AG04449 (cell line): ENCODE data around the gene SMC1B.
"Not testable (repeated sequence)": the region's sequence is repeated elsewhere in the genome, so short reads cannot be mapped to it uniquely, and the experiment has no call there.

Experiments
- CTCF ChIA-PET: fragments of 350-600 bp; formaldehyde crosslinking; extraction: SDS; loops from one replicate; lab custom pipeline; 2021; ENCODE audit warnings: antibody characterized with exemption; lab: Yijun Ruan, JAX
- POLR2A ChIA-PET: fragments of 400-600, 350-600 bp; formaldehyde crosslinking; extraction: SDS; loops from one replicate; lab custom pipeline; 2020; ENCODE audit warnings: antibody characterized with exemption, inconsistent platforms; lab: Yijun Ruan, JAX
- DNase-seq: peaks from one replicate; pipeline ENCODE4 v3.0.0-alpha.2; 2010; ENCODE audit warnings: low read depth, low spot score
- H3K4me3 ChIP-seq: 2 replicates; pipeline ENCODE4 v1.5.1; 2011; ENCODE audit warnings: low read depth, mild to moderate bottlenecking, control low read depth, low read length
- TF ChIP-seq, protein P1 (sequence below): IDR thresholded peaks from one replicate; pipeline ENCODE4 v1.5.1; 2011; ENCODE audit warnings: mild to moderate bottlenecking, moderate library complexity, low read length, control low read depth, inconsistent platforms; ENCODE audit not compliant: insufficient read depth; ENCODE audit errors: missing control alignments

The SMC1B gene

DNA sequence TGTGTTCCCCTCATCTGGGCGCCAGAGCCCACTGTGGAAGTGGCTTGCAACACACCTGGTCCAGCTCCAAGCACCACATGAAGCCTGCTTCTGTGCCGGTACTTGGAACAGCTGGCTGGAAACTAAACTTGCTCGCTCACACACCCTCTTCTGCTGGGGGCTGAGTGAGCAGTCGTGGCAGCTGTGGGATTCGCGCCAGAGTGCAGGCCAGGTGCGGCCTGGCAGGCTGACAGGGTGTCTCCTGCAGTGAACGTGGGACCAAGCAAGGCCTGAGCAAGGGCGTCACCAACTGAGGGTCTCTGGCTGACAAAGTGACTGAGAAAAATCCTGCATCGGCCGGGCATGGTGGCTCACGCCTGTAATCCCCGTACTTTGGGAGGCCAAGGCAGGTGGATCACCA, 15.2 kb downstream of the SMC1B start:
- POLR2A ChIA-PET = no interaction called here
- CTCF ChIA-PET = no interaction called here
- H3K4me3 ChIP-seq = no peak overlapping the region
- TF ChIP-seq, protein P1, sequence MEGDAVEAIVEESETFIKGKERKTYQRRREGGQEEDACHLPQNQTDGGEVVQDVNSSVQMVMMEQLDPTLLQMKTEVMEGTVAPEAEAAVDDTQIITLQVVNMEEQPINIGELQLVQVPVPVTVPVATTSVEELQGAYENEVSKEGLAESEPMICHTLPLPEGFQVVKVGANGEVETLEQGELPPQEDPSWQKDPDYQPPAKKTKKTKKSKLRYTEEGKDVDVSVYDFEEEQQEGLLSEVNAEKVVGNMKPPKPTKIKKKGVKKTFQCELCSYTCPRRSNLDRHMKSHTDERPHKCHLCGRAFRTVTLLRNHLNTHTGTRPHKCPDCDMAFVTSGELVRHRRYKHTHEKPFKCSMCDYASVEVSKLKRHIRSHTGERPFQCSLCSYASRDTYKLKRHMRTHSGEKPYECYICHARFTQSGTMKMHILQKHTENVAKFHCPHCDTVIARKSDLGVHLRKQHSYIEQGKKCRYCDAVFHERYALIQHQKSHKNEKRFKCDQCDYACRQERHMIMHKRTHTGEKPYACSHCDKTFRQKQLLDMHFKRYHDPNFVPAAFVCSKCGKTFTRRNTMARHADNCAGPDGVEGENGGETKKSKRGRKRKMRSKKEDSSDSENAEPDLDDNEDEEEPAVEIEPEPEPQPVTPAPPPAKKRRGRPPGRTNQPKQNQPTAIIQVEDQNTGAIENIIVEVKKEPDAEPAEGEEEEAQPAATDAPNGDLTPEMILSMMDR = no peak
- no peak for DNase-seq

DNA sequence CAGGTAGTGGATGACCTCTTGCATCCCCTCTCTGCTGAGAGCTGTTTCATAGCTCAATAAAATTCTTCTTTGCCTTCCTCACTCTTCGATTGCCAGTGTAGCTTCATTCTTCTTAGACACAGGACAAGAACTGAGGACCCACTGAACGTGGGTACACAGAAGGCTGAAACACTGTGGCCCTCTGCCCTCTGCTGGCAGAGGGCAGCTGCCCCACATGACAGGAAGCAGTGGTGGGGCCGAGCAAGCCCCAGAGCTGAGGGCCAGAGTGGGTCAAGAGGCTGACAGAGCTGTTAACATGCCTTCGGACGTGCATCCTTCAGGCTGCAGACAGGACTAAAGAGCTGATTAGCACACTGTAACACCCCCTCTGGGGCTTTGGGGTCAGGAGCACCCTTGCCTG, 15.6 kb downstream of the SMC1B start:
- ChIA-PET CTCF (interaction anchor here (0.6 kb wide), 1 partner anchor 14 kb away, joined by 3 read pairs; no protein-coding TSS in a partner anchor), POLR2A (no interaction called here)
- H3K4me3 ChIP-seq = no peak overlapping the region
- DNase-seq = no peak
- TF ChIP-seq, protein P1 = no peak

GRCh38 chr22:45389546-45389945, 23.9 kb downstream of the SMC1B start:
- CTCF ChIA-PET = interaction anchor here (0.7 to 1.5 kb wide), 4 partner anchors 9 to 164 kb away, joined by 3 to 4 read pairs (median 3); no protein-coding TSS in a partner anchor
- POLR2A ChIA-PET = no interaction called here
- DNase-seq = no peak
- TF ChIP-seq, protein P1 = no peak
- H3K4me3 ChIP-seq = no peak overlapping the region

GRCh38 chr22:45381348-45381747, 32.1 kb downstream of the SMC1B start:
- ChIA-PET POLR2A (interaction anchor here (0.6 kb wide), 1 partner anchor 443 kb away, joined by 3 read pairs; no protein-coding TSS in a partner anchor), CTCF (interaction anchor here (1.3 kb wide), 1 partner anchor 9 kb away, joined by 3 read pairs; no protein-coding TSS in a partner anchor)
- no peak for DNase-seq
- no peak overlapping the region for H3K4me3 ChIP-seq
- TF ChIP-seq, protein P1 = no peak

DNA sequence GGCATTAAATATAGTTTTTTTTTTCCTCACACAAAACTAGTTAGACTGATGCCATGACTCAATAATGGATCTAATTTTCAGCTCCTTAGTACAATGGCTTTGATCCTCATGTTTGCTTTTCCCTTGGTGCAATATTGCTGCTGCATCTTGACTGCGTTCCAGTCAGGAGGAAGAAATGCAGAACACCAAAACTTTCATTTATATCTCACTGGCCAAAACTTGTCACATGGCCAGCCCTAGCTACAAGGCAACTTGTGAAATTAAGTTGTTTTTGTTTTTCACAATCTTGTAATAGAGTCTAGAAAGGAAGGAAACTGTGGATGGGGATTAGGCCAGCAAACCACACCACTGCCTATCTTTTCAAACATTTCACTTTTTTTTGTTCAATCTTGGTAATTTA, 36.7 kb downstream of the SMC1B start:
- DNase-seq = no peak
- TF ChIP-seq, protein P1 = no peak
- POLR2A ChIA-PET = no interaction called here
- CTCF ChIA-PET = no interaction called here
- no peak overlapping the region for H3K4me3 ChIP-seq

- CTCF ChIA-PET = no interaction called here
- POLR2A ChIA-PET = no interaction called here
- TF ChIP-seq, protein P1 = no peak
- no peak overlapping the region for H3K4me3 ChIP-seq
- no peak for DNase-seq
These were observed 37.4 kb downstream of the SMC1B start for GRCh38 chr22:45376009-45376408.

DNA sequence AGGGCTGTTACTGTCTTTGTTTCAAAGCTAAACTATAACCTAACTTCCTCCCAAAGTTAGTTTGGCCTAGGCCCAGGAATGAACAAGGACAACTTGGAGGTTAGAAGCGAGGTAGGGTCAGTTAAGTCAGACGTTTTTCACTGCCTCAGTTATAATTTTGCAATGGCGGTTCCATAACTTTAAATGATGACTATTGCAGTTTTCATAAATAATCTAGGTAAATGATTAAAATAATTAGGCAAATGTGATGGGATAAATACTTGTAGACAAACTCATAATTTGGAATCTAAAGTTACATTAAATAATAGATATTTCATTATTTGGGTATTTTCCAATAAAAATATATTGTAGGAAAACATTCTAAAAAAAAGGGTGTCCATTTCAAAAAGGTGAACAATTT, 39.8 kb downstream of the SMC1B start:
- POLR2A ChIA-PET, H3K4me3 ChIP-seq, DNase-seq: not testable (repeated sequence)
- CTCF ChIA-PET = interaction anchor here (1.4 kb wide), 1 partner anchor 18 kb away, joined by 3 read pairs; no protein-coding TSS in a partner anchor
